Upper lobe of right lung (tissue), 1 donor: ENCODE results near the gene CLDN22. TPM values are rescaled to one million over a fixed set of nuclear protein-coding genes. Genes with fewer than 3 reads are reported as not detected.

Experiments used
- ATAC-seq: fragments of 200-7000 bp; cut with Tn5 transposase; one replicate; pipeline ENCODE4 v1.9.1; 2020; ENCODE audit warnings: mild to moderate bottlenecking, moderate library complexity
- DNase-seq: peaks from one replicate; pipeline ENCODE4 v3.0.0-alpha.2; 2020
- H3K27ac ChIP-seq: fragments of 200-600 bp; one replicate; pipeline ENCODE4 v1.8.0; 2022
- H3K27me3 ChIP-seq: fragments of 200-600 bp; one replicate; pipeline ENCODE4 v1.8.0; 2022; ENCODE audit warnings: mild to moderate bottlenecking
- H3K36me3 ChIP-seq: fragments of 200-600 bp; one replicate; pipeline ENCODE4 v1.8.0; 2022
- H3K4me1 ChIP-seq: fragments of 200-600 bp; one replicate; pipeline ENCODE4 v1.8.0; 2022
- H3K4me3 ChIP-seq: fragments of 200-600 bp; one replicate; pipeline ENCODE4 v1.8.0; 2022; ENCODE audit warnings: mild to moderate bottlenecking
- H3K9me3 ChIP-seq: fragments of 200-600 bp; one replicate; pipeline ENCODE4 v1.8.0; 2022
- CTCF ChIP-seq: fragments of 200-600 bp; IDR thresholded peaks from one replicate; pipeline ENCODE4 v1.8.0; 2022; ENCODE audit warnings: antibody characterized with exemption
- intact Hi-C: fragments of 100-400 bp; cut with DNase I; formaldehyde crosslinking; loops from one replicate; pipeline ENCODE4 v1.11.0; 2022
- total RNA-seq: library from RNA; stranded (reverse); fragmentation: NEBNext Ultra II Directional; extraction: Animal tissue kit (Norgen Biotek cat#: 25700); gene quantifications from one replicate; pipeline ENCODE4 v1.2.1, GENCODE V29; 2021
- donor health status: DM: no; HTN: yes; CAD: no; lungs with severe emphysema.

Gene CLDN22
- total RNA-seq, 1 donor from 2014 or later, result not detected

GRCh38 chr4:183272384-183272783, 47.7 kb downstream of the CLDN22 start:
- Histone ChIP-seq H3K4me3 (no peak overlapping the region), H3K27me3 (no peaks in the 10 kb centered on the region), H3K4me1 (no peaks in the 10 kb centered on the region), H3K9me3 (peaks cover 5% of the 10 kb centered on the region), H3K27ac (no peak overlapping the region), H3K36me3 (peaks cover 55% of the 10 kb centered on the region)
- DNase-seq (no peak), ATAC-seq (no peak)
- intact Hi-C loops, result no loop called here
- TF ChIP-seq CTCF, result no peak

GRCh38 chr4:183268556-183268955, 51.5 kb downstream of the CLDN22 start:
- Histone ChIP-seq H3K27me3 (no peaks in the 10 kb centered on the region), H3K27ac (no peak overlapping the region), H3K4me3 (no peak overlapping the region), H3K4me1 (no peaks in the 10 kb centered on the region), H3K9me3 (no peaks in the 10 kb centered on the region), H3K36me3 (peaks cover 74% of the 10 kb centered on the region)
- no peak for ATAC-seq
- intact Hi-C loops, result loop anchor here (10.0 kb wide), 1 partner anchor 334 kb away; no protein-coding TSS in a partner anchor
- no peak for TF ChIP-seq CTCF
- no peak for DNase-seq

Other genes starting within 250 kb of the CLDN22 start
- gene WWC2, start 221.0 kb downstream of the CLDN22 start, total RNA-seq, result 142 TPM
- gene CLDN24, start 2.1 kb upstream of the CLDN22 start, total RNA-seq, result not detected
- gene CDKN2AIP, start 124.4 kb upstream of the CLDN22 start, total RNA-seq, result 16.7 TPM
- gene ING2, start 184.8 kb upstream of the CLDN22 start, total RNA-seq, result 8.7 TPM